Measurements from ENCODE around the gene LMO1.

- no peak for TF ChIP-seq CTCF (IDR thresholded peaks at IDR 0.05)
- no peak for TF ChIP-seq POLR2A (IDR thresholded peaks at IDR 0.05)
Observed at GRCh38 chr11:8283100-8283464, 19.4 kb upstream of the LMO1 start.
